ENCODE results near the gene SERINC5.
"Not testable (repeated sequence)": the region's sequence is repeated elsewhere in the genome, so short reads cannot be mapped to it uniquely, and the experiment has no call there.

Gene SERINC5

GRCh38 chr5:80255811-80256712 is at the start of gene SERINC5:
TSS of gene SERINC5 (minus strand) at chr5:80256048. CDS start at chr5:80255922, 126 bp downstream.
- in situ Hi-C loops (cut with MboI; ENCODE audit: low pct_unique_long_range_greater_than_20kb, low sequenced_read_pairs, unreplicated experiment), result no loop called here
- DNase-seq (ENCODE audit: low spot score), result peak; percentile 96
- TF ChIP-seq CTCF (IDR thresholded peaks at IDR 0.05; ENCODE audit: extremely low read depth, insufficient read depth, missing control alignments), result no peak

- in situ Hi-C loops (cut with MboI; ENCODE audit: low pct_unique_long_range_greater_than_20kb, low sequenced_read_pairs, unreplicated experiment), result loop anchor here (25.0 kb wide), 1 partner anchor 415 kb away; no protein-coding TSS in a partner anchor
- no peak for TF ChIP-seq CTCF (IDR thresholded peaks at IDR 0.05; ENCODE audit: extremely low read depth, insufficient read depth, missing control alignments)
- DNase-seq (ENCODE audit: low spot score), result no peak
Observed at GRCh38 chr5:80302636-80303035, 46.8 kb upstream of the SERINC5 start.

- in situ Hi-C loops (cut with MboI; ENCODE audit: low pct_unique_long_range_greater_than_20kb, low sequenced_read_pairs, unreplicated experiment), result loop anchor here (25.0 kb wide), 1 partner anchor 414 kb away; no protein-coding TSS in a partner anchor
Observed at GRCh38 chr5:80301342-80301741, 45.5 kb upstream of the SERINC5 start.

GRCh38 chr5:80300796-80301195 is 44.9 kb upstream of the SERINC5 start:
- not testable (repeated sequence) for DNase-seq (ENCODE audit: low spot score)
- in situ Hi-C loops (cut with MboI; ENCODE audit: low pct_unique_long_range_greater_than_20kb, low sequenced_read_pairs, unreplicated experiment), result loop anchor here (25.0 kb wide), 1 partner anchor 413 kb away; no protein-coding TSS in a partner anchor

More at GRCh38 chr5:80301342-80301741, 45.5 kb upstream of the SERINC5 start:
- DNase-seq (ENCODE audit: low spot score), result not testable (repeated sequence)

- no peak for TF ChIP-seq CTCF (IDR thresholded peaks at IDR 0.05; ENCODE audit: extremely low read depth, insufficient read depth, missing control alignments)
- in situ Hi-C loops (cut with MboI; ENCODE audit: low pct_unique_long_range_greater_than_20kb, low sequenced_read_pairs, unreplicated experiment), result loop anchor here (25.0 kb wide), 1 partner anchor 413 kb away; no protein-coding TSS in a partner anchor
- no peak for DNase-seq (ENCODE audit: low spot score)
Observed at GRCh38 chr5:80300125-80300524, 44.3 kb upstream of the SERINC5 start.

- no peak for TF ChIP-seq CTCF (IDR thresholded peaks at IDR 0.05; ENCODE audit: extremely low read depth, insufficient read depth, missing control alignments)
- no peak for DNase-seq (ENCODE audit: low spot score)
- in situ Hi-C loops (cut with MboI; ENCODE audit: low pct_unique_long_range_greater_than_20kb, low sequenced_read_pairs, unreplicated experiment), result no loop called here
Observed at GRCh38 chr5:80299601-80300000, 43.8 kb upstream of the SERINC5 start.

- no peak for DNase-seq (ENCODE audit: low spot score)
- no peak for TF ChIP-seq CTCF (IDR thresholded peaks at IDR 0.05; ENCODE audit: extremely low read depth, insufficient read depth, missing control alignments)
- in situ Hi-C loops (cut with MboI; ENCODE audit: low pct_unique_long_range_greater_than_20kb, low sequenced_read_pairs, unreplicated experiment), result no loop called here
Observed at GRCh38 chr5:80296121-80296520, 40.3 kb upstream of the SERINC5 start.

Measured in GM13977 (cell line).